ENCODE measurements around the gene CDK11A. TPM values are rescaled to one million over a fixed set of nuclear protein-coding genes. Genes with fewer than 3 reads are reported as not detected.
A peak's percentile ranks its signal among the peaks of the same experiment; 100 is the strongest.

Gene CDK11A
- total RNA-seq, 1 donor from 2014 or later, result 4.2 TPM

GRCh38 chr1:1672181-1672965 lies 51.8 kb downstream of the CDK11A start:
- FAIRE-seq (no peak), DNase-seq (ENCODE audit: low read depth) (no peak)
- TF ChIP-seq CTCF (IDR thresholded peaks at IDR 0.05; ENCODE audit: insufficient read depth, low read length, severe bottlenecking), result no peak
- Histone ChIP-seq H3K4me3 (ENCODE audit: low read depth, low read length) (no peak overlapping the region), H3K36me3 (ENCODE audit: control insufficient read depth, insufficient read depth, low read length) (peaks cover 8% of the 10 kb centered on the region), H3K27me3 (ENCODE audit: control insufficient read depth, insufficient read depth, low read length) (no peaks in the 10 kb centered on the region)

GRCh38 chr1:1671365-1672119 lies 52.6 kb downstream of the CDK11A start:
- DNase-seq (ENCODE audit: low read depth) (no peak), FAIRE-seq (no peak)
- H3K36me3 ChIP-seq (ENCODE audit: control insufficient read depth, insufficient read depth, low read length), result peaks cover 8% of the 10 kb centered on the region
- TF ChIP-seq CTCF (IDR thresholded peaks at IDR 0.05; ENCODE audit: insufficient read depth, low read length, severe bottlenecking), result no peak
- no peak overlapping the region for H3K4me3 ChIP-seq (ENCODE audit: low read depth, low read length)
- no peaks in the 10 kb centered on the region for H3K27me3 ChIP-seq (ENCODE audit: control insufficient read depth, insufficient read depth, low read length)

- no peak for DNase-seq (ENCODE audit: low read depth)
- peaks cover 12% of the 10 kb centered on the region for H3K36me3 ChIP-seq (ENCODE audit: control insufficient read depth, insufficient read depth, low read length)
- no peak for TF ChIP-seq CTCF (IDR thresholded peaks at IDR 0.05; ENCODE audit: insufficient read depth, low read length, severe bottlenecking)
- H3K27me3 ChIP-seq (ENCODE audit: control insufficient read depth, insufficient read depth, low read length), result no peaks in the 10 kb centered on the region
- peak; percentile 47 for FAIRE-seq
- no peak overlapping the region for H3K4me3 ChIP-seq (ENCODE audit: low read depth, low read length)
Observed at GRCh38 chr1:1670866-1671265, 53.3 kb downstream of the CDK11A start.

GRCh38 chr1:1669468-1670440 lies 54.4 kb downstream of the CDK11A start:
- DNase-seq (ENCODE audit: low read depth) (no peak), FAIRE-seq (no peak)
- Histone ChIP-seq H3K4me3 (ENCODE audit: low read depth, low read length) (no peak overlapping the region), H3K27me3 (ENCODE audit: control insufficient read depth, insufficient read depth, low read length) (no peaks in the 10 kb centered on the region), H3K36me3 (ENCODE audit: control insufficient read depth, insufficient read depth, low read length) (peaks cover 18% of the 10 kb centered on the region)
- TF ChIP-seq CTCF (IDR thresholded peaks at IDR 0.05; ENCODE audit: insufficient read depth, low read length, severe bottlenecking), result no peak

GRCh38 chr1:1666526-1666925 lies 57.6 kb downstream of the CDK11A start:
- H3K27me3 ChIP-seq (ENCODE audit: control insufficient read depth, insufficient read depth, low read length), result no peaks in the 10 kb centered on the region
- no peak for DNase-seq (ENCODE audit: low read depth)
- no peak for TF ChIP-seq CTCF (IDR thresholded peaks at IDR 0.05; ENCODE audit: insufficient read depth, low read length, severe bottlenecking)
- FAIRE-seq, result no peak
- H3K4me3 ChIP-seq (ENCODE audit: low read depth, low read length), result no peak overlapping the region
- peaks cover 16% of the 10 kb centered on the region for H3K36me3 ChIP-seq (ENCODE audit: control insufficient read depth, insufficient read depth, low read length)
